GM21723 (cell line): Measurements from ENCODE around the gene SPON1.
"Not testable (repeated sequence)": the region's sequence is repeated elsewhere in the genome, so short reads cannot be mapped to it uniquely, and the experiment has no call there.

Experiments
- ATAC-seq: cut with Tn5 transposase; IDR thresholded peaks from one replicate; pipeline ENCODE4 v1.9.1; 2021; ENCODE audit warnings: mild to moderate bottlenecking, moderate library complexity; ENCODE audit not compliant: unreplicated experiment

The SPON1 gene

DNA sequence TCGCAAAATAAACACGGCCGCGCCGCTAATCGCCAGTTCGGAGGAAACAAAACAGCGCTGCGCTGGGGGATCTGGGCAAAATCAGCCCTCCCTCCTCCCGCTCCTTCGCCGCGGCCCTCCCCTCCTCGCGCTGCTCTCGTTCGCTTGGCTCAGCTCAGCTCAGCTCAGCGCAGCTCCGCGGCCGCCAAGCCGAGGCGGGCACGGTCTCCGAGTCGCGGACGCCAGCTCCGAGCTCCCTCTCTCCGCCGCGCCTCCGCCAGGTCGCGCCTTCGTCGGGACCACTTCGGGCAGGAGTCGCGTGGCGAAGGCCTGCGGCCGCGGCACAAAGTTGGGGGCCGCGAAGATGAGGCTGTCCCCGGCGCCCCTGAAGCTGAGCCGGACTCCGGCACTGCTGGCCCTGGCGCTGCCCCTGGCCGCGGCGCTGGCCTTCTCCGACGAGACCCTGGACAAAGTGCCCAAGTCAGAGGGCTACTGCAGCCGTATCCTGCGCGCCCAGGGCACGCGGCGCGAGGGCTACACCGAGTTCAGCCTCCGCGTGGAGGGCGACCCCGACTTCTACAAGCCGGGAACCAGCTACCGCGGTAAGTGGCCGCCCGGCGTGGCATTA, at the start of gene SPON1:
TSS of gene SPON1 (plus strand) at position 162 of the 607 bp plus-strand sequence. CDS start at position 344, 182 bp downstream.
- ATAC-seq, result no peak

DNA sequence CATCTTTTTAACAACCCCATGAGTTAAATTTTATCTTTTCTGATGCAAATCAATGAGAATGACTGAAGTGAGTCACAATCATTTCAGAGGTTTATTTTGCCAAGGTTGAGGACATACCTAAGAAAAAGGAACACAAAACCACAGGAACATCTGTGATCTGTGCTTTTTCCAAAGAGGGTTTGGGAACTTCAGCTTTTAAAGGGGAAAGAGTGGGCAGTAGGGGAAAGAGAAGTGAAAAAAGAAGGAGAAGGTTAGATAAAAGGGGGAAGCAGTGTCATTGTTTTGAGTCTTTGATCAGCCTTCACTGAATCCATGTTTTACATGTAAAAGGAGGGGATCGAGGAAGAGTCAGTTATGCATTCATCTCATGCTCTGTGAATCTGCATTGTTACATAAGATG, 45.3 kb upstream of the SPON1 start:
- ATAC-seq, result no peak

DNA sequence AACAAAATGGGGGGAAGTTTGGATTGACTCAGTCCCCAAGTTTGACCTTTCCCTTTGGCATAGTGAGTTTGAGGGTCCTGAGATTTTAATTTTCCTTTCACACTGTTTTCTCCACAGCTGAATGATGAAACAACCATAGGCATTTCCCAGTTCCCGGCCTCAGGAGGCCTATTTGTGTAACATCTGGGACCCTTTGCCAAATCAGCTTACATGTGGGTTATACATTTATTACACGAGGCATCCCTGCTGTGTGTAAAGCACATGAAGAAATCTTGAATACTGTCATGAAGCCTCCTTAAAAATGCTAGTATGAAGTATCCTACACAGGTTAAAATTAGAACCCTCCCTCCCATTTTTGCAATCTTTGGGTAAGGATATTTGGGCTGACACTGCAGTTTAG, 44.6 kb upstream of the SPON1 start:
- ATAC-seq, result no peak

GRCh38 chr11:13920756-13921155, 41.8 kb upstream of the SPON1 start:
- ATAC-seq, result no peak

GRCh38 chr11:13921545-13921944, 41.0 kb upstream of the SPON1 start:
- ATAC-seq, result no peak

DNA sequence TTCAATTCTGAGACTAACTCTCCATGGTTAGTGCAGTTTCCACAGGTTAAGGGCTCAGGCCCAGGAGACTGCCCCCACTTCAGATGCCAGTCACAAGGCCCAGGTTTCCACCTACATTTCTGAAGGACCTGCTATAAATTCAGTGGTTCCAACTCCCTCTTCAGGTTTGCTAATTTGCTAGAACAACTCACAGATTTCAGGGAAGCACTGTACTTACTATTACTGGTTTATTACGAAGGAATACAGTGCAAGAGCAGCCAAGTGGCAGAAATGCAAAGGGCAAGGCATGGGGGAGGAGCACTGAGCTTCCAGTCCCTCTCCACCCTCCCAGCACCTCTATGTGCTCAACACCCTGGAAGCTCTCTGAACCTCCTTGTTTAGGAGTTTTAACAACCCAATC, 39.3 kb upstream of the SPON1 start:
- ATAC-seq, result no peak

GRCh38 chr11:13923716-13924650, 38.5 kb upstream of the SPON1 start:
- ATAC-seq, result no peak

DNA sequence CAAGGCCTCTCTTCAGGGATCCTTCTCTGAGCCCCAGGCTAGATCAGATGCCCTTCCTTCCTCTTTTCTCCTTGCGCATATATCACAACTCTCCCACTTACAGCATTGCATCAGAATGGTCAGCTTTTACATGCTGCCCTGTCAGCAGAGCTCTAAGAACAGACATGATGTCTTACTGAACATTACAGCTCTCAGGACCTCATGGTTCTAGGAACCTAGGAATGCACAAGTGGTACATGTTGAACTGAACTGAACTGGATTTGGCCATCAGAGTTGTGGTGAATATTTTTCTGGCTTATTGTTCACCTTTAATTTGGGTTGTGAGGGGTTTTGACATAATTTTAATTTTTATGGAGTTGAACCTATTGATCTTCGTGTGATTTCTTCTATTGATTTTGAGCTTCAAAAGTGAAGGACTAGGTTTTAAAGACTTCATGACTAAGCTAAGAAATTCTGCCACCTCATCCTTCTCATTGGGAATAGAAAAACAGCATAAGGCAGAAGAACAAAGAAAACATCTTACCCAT, 37.7 kb upstream of the SPON1 start:
- ATAC-seq, result no peak

- ATAC-seq, result not testable (repeated sequence)
Observed at GRCh38 chr11:13926366-13926765, 36.2 kb upstream of the SPON1 start.

GRCh38 chr11:13926981-13927380, 35.5 kb upstream of the SPON1 start:
- no peak for ATAC-seq

DNA sequence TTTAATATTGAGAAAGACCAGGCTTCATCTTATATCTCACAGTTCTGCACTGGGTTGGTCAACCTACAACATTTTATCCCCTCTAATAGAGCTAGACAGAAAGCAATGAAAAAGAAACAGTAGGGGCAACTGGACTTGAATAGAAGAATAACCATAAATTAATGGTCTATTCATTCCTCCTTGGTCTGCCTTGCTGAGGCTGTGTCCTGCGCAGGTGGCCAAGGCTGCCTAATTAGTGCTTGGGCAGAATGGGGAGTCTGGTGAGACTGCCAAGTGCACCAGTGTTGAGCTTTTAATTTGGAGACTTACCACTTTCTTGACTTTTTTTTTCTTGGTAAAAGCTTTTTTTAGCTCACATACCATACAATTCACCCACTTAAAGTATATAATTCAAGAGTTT, 35.0 kb upstream of the SPON1 start:
- ATAC-seq, result no peak

GRCh38 chr11:13928566-13929251, 33.8 kb upstream of the SPON1 start:
- ATAC-seq, result no peak

GRCh38 chr11:13929395-13929891, 33.1 kb upstream of the SPON1 start:
- ATAC-seq, result no peak

- no peak for ATAC-seq
Observed at GRCh38 chr11:13931356-13931755, 31.2 kb upstream of the SPON1 start.

GRCh38 chr11:13937154-13937553, 25.4 kb upstream of the SPON1 start:
- ATAC-seq, result not testable (repeated sequence)

DNA sequence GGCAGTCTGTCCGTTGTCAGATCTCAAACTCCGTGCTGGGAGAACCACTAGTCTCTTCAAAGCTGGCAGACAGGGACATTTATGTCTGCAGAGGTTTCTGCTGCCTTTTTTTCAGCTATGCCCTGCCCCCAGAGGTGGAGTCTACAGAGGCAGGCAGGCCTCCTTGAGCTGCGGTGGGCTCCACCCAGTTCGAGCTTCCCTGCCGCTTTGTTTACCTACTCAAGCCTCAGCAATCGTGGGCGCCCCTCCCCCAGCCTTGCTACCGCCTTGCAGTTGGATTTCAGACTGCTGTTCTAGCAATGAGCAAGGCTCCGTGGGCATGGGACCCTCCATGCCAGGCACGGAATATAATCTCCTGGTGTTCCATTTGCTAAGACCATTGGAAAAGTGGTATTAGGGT, 23.7 kb upstream of the SPON1 start:
- ATAC-seq, result not testable (repeated sequence)

GRCh38 chr11:13939961-13940906, 22.3 kb upstream of the SPON1 start:
- no peak for ATAC-seq

DNA sequence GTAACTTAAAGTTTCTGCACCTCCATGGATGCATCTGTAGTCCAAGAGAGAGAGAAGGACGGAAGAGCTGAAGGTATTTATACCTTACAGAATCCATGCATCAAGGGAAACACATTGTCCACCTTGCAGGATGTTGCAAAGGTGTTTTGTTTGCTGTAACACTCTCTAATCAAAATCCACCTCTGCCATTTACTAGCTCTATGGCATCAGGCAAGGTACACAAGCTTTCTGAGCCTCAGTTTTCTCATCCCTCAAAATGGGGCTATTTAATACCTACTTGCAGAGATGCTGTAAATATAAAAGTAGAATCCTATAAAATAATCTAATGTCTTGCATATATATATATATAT, 21.6 kb upstream of the SPON1 start:
- no peak for ATAC-seq

GRCh38 chr11:13941775-13942174, 20.7 kb upstream of the SPON1 start:
- no peak for ATAC-seq

DNA sequence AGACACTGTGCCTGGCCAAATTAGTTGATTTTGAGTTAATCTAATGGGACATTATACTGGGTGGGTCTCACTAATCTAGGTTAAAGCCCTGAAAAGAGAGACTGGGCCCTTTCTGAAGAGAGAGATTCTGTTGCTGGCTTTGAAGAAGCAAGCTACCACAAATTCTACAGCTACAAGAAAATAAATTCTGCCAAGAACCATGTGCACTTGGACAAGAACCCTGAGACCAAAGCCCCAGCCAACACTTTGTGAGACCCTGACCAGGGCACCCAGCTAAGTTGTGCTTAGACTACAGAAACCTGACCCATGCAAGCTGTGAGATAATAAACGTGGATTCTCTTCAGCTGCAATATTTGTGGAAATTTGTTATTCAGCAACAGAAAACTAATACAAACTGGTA, 20.1 kb upstream of the SPON1 start:
- no peak for ATAC-seq
